Measurements from ENCODE around the gene NOVA1.

- no peak for TF ChIP-seq CTCF (conservative IDR thresholded peaks at IDR 0.05; ENCODE audit: low read depth, low read length)
- TF ChIP-seq RAD21 (IDR thresholded peaks at IDR 0.05; ENCODE audit: low read length), result no peak
- no peak for TF ChIP-seq MAFK (IDR thresholded peaks at IDR 0.05; ENCODE audit: low read depth, low read length)
- TF ChIP-seq CEBPB (IDR thresholded peaks at IDR 0.05; ENCODE audit: low read depth, low read length), result no peak
- TF ChIP-seq MAZ (IDR thresholded peaks at IDR 0.05; ENCODE audit: borderline replicate concordance, low read depth, low read length), result no peak
- TF ChIP-seq SMC3 (IDR thresholded peaks at IDR 0.05; ENCODE audit: low read depth, low read length), result no peak
These were observed 199.2 kb downstream of the NOVA1 start for GRCh38 chr14:26398616-26399015.
